K562 (cell line): Measurements from ENCODE around the gene NUDT22.

Source experiments
- CCNT2 ChIP-seq: IDR thresholded peaks from 2 replicates; pipeline ENCODE4 v1.6.1; 2011; ENCODE audit warnings: borderline replicate concordance, low read depth, mild to moderate bottlenecking, moderate library complexity, mixed read lengths, low read length; ENCODE audit not compliant: insufficient read length; ENCODE audit errors: extremely low read depth
- CTCF ChIP-seq, 3 experiments: IDR thresholded peaks in 2 of 3; conservative IDR thresholded peaks in 1 of 3; 2 replicates each; pipeline ENCODE4 v1.5.1; 2011 to 2012; ENCODE audit warnings: low read length in 3 of 3, mild to moderate bottlenecking in 3 of 3, control low read depth in 2 of 3, improper control_type of control experiment in 1 of 3, inconsistent platforms in 1 of 3, low read depth in 1 of 3, mixed read lengths in 1 of 3, moderate library complexity in 1 of 3; ENCODE audit not compliant: insufficient read depth in 2 of 3
- HMGXB4 ChIP-seq: sonication (generic); formaldehyde crosslinking; IDR thresholded peaks from 2 replicates; pipeline ENCODE4 v1.8.1; 2023; ENCODE audit warnings: mild to moderate bottlenecking, missing genetic modification reagents
- KLF6 ChIP-seq: fragments of 250-450 bp; sonication (Bioruptor Pico); IDR thresholded peaks from 2 replicates; pipeline ENCODE4 v1.4.0; 2020; ENCODE audit warnings: mild to moderate bottlenecking, moderate library complexity, borderline replicate concordance
- ZBTB7A ChIP-seq: IDR thresholded peaks from 2 replicates; pipeline ENCODE4 v1.6.1; 2011; ENCODE audit warnings: low read depth, mild to moderate bottlenecking, low read length, moderate library complexity, borderline replicate concordance; ENCODE audit not compliant: control insufficient read depth
- ZNF76 ChIP-seq: fragments of 250-450 bp; sonication (Bioruptor Pico); IDR thresholded peaks from 2 replicates; pipeline ENCODE4 v1.4.0; 2020; ENCODE audit warnings: mild to moderate bottlenecking, moderate library complexity, borderline replicate concordance
- ZNF77 ChIP-seq: fragments of 250-450 bp; sonication (Bioruptor Pico); IDR thresholded peaks from 2 replicates; pipeline ENCODE4 v1.5.0; 2020

GRCh38 chr11:64201543-64201942 lies 24.5 kb upstream of the NUDT22 start:
- TF ChIP-seq CTCF (IDR thresholded peaks at IDR 0.05 in 2 of 3, conservative IDR thresholded peaks at IDR 0.05 in 1 of 3; ENCODE audit: insufficient read depth in 2 of 3, low read depth in 1 of 3, low read length in 3 of 3) (no peak), KLF6 (CRISPR knock-in tag) (no peak), ZNF76 (CRISPR knock-in tag) (no peak), CCNT2 (no peak), ZBTB7A (no peak), ZNF77 (CRISPR knock-in tag) (no peak), HMGXB4 (CRISPR knock-in tag) (no peak)
